H9 (cell line): Measurements from ENCODE around the gene PSKH1. TPM values are rescaled to one million over a fixed set of nuclear protein-coding genes. Genes with fewer than 3 reads are reported as not detected.

Source experiments
- DNase-seq: peaks from one replicate; pipeline ENCODE4 v3.0.0-alpha.2; 2017
- H2AFZ ChIP-seq: one replicate; pipeline ENCODE4 v1.6.1; 2013; ENCODE audit warnings: mild to moderate bottlenecking, low read length, control low read depth, moderate library complexity
- H2AK5ac ChIP-seq: 2 replicates; pipeline ENCODE4 v1.6.1; 2013; ENCODE audit warnings: low read length, control low read depth, mixed read lengths; ENCODE audit not compliant: insufficient read length
- H2BK120ac ChIP-seq: one replicate; pipeline ENCODE4 v1.6.1; 2013; ENCODE audit warnings: low read depth, mild to moderate bottlenecking, low read length, control low read depth, inconsistent platforms; ENCODE audit not compliant: poor library complexity, severe bottlenecking
- H2BK12ac ChIP-seq: 2 replicates; pipeline ENCODE4 v1.6.1; 2013; ENCODE audit warnings: low read length, control low read depth, mixed read lengths, low read depth; ENCODE audit not compliant: insufficient read length
- H2BK15ac ChIP-seq: 2 replicates; pipeline ENCODE4 v1.6.1; 2013; ENCODE audit warnings: low read depth, low read length, control low read depth
- H2BK20ac ChIP-seq: one replicate; pipeline ENCODE4 v1.6.1; 2013; ENCODE audit warnings: low read depth, mild to moderate bottlenecking, low read length, control low read depth, inconsistent platforms; ENCODE audit not compliant: poor library complexity, severe bottlenecking
- H2BK5ac ChIP-seq: 2 replicates; pipeline ENCODE4 v1.6.1; 2013; ENCODE audit warnings: low read length, control low read depth, mixed read lengths; ENCODE audit not compliant: insufficient read length
- H3K14ac ChIP-seq: 2 replicates; pipeline ENCODE4 v1.6.1; 2013; ENCODE audit warnings: low read length, control low read depth; ENCODE audit not compliant: insufficient read depth
- H3K18ac ChIP-seq: 2 replicates; pipeline ENCODE4 v1.6.1; 2013; ENCODE audit warnings: low read depth, mild to moderate bottlenecking, mixed read lengths, low read length, control low read depth; ENCODE audit not compliant: insufficient read length
- H3K23ac ChIP-seq: 2 replicates; pipeline ENCODE4 v1.6.1; 2013; ENCODE audit warnings: low read length, control low read depth, mixed read lengths, low read depth; ENCODE audit not compliant: insufficient read length
- H3K23me2 ChIP-seq: 2 replicates; pipeline ENCODE4 v1.6.1; 2013; ENCODE audit warnings: low read depth, mild to moderate bottlenecking, mixed read lengths, low read length, control low read depth; ENCODE audit not compliant: insufficient read length, poor library complexity, severe bottlenecking
- H3K27ac ChIP-seq: 2 replicates; pipeline ENCODE4 v1.5.1; 2013; ENCODE audit warnings: low read length, control low read depth, mixed read lengths, low read depth; ENCODE audit not compliant: insufficient read length
- H3K27me3 ChIP-seq: 2 replicates; pipeline ENCODE4 v1.6.1; 2013; ENCODE audit warnings: low read length, control low read depth, inconsistent platforms; ENCODE audit not compliant: insufficient read depth
- H3K4ac ChIP-seq: 2 replicates; pipeline ENCODE4 v1.6.1; 2013; ENCODE audit warnings: low read depth, mild to moderate bottlenecking, control low read depth, inconsistent platforms, low read length, moderate library complexity
- H3K4me1 ChIP-seq: 2 replicates; pipeline ENCODE4 v1.6.1; 2013; ENCODE audit warnings: low read length, control low read depth, inconsistent platforms; ENCODE audit not compliant: insufficient read depth
- H3K4me2 ChIP-seq: 2 replicates; pipeline ENCODE4 v1.6.1; 2013; ENCODE audit warnings: low read length, control low read depth, mixed read lengths; ENCODE audit not compliant: insufficient read length, insufficient read depth
- H3K56ac ChIP-seq: 2 replicates; pipeline ENCODE4 v1.6.1; 2013; ENCODE audit warnings: low read depth, mild to moderate bottlenecking, mixed read lengths, low read length, control low read depth; ENCODE audit not compliant: insufficient read length
- H3K79me1 ChIP-seq: 2 replicates; pipeline ENCODE4 v1.6.1; 2013; ENCODE audit warnings: low read depth, mild to moderate bottlenecking, moderate library complexity, low read length, control low read depth, inconsistent platforms; ENCODE audit not compliant: insufficient read depth, poor library complexity, severe bottlenecking
- H3K79me2 ChIP-seq: 2 replicates; pipeline ENCODE4 v1.6.1; 2013; ENCODE audit warnings: low read length, control low read depth, inconsistent platforms; ENCODE audit not compliant: insufficient read depth
- H3K9ac ChIP-seq: 2 replicates; pipeline ENCODE4 v1.6.1; 2013; ENCODE audit warnings: low read length, control low read depth, mixed read lengths; ENCODE audit not compliant: insufficient read length; ENCODE audit errors: extremely low read depth
- H3K9me3 ChIP-seq: one replicate; pipeline ENCODE4 v1.6.1; 2013; ENCODE audit warnings: low read depth, low read length, inconsistent platforms; ENCODE audit not compliant: control insufficient read depth
- H3T11ph ChIP-seq: one replicate; pipeline ENCODE4 v1.6.1; 2013; ENCODE audit warnings: mild to moderate bottlenecking, low read length, control low read depth, inconsistent platforms
- H4K20me1 ChIP-seq: one replicate; pipeline ENCODE4 v1.6.1; 2013; ENCODE audit not compliant: control insufficient read depth, insufficient read length, insufficient read depth
- H4K5ac ChIP-seq: 2 replicates; pipeline ENCODE4 v1.6.1; 2013; ENCODE audit warnings: low read depth, mild to moderate bottlenecking, mixed read lengths, low read length, control low read depth; ENCODE audit not compliant: insufficient read length
- H4K8ac ChIP-seq: replicated peaks from 2 replicates; pipeline ENCODE4 v1.6.1; 2013; ENCODE audit warnings: low read length, control low read depth, mixed read lengths, low read depth; ENCODE audit not compliant: insufficient read length
- H4K91ac ChIP-seq: 2 replicates; pipeline ENCODE4 v1.6.1; 2013; ENCODE audit warnings: low read depth, mild to moderate bottlenecking, moderate library complexity, mixed read lengths, low read length, control low read depth; ENCODE audit not compliant: insufficient read length
- H3K27ac Mint-ChIP-seq, 3 experiments: 2 replicates in 2 of 3; 3 replicates in 1 of 3; pipeline ENCODE4 v1.8.0; 2020 to 2021; ENCODE audit warnings: mixed read lengths in 3 of 3, mild to moderate bottlenecking in 1 of 3, moderate library complexity in 1 of 3
- H3K27me3 Mint-ChIP-seq: 2 replicates; pipeline ENCODE4 v1.8.0; 2021; ENCODE audit warnings: low read depth, mild to moderate bottlenecking, moderate library complexity, mixed read lengths
- H3K36me3 Mint-ChIP-seq, 3 experiments: 2 replicates in 2 of 3; 3 replicates in 1 of 3; pipeline ENCODE4 v1.8.0; 2020 to 2021; ENCODE audit warnings: low read depth in 3 of 3, mixed read lengths in 3 of 3; ENCODE audit not compliant: insufficient read depth in 1 of 3
- H3K4me1 Mint-ChIP-seq, 2 experiments: 2 replicates each; pipeline ENCODE4 v1.8.0; 2020; ENCODE audit warnings: mixed read lengths in 2 of 2
- H3K4me3 Mint-ChIP-seq, 2 experiments: 2 replicates in 1 of 2; 3 replicates in 1 of 2; pipeline ENCODE4 v1.8.0; 2020 to 2021; ENCODE audit warnings: mild to moderate bottlenecking in 2 of 2, mixed read lengths in 2 of 2, moderate library complexity in 1 of 2
- H3K9me3 Mint-ChIP-seq, 2 experiments: 2 replicates in 1 of 2; 3 replicates in 1 of 2; pipeline ENCODE4 v1.8.0; 2020; ENCODE audit warnings: mild to moderate bottlenecking in 2 of 2, mixed read lengths in 2 of 2, moderate library complexity in 1 of 2
- CTCF ChIP-seq: fragments of 200-600 bp; sonication (generic); conservative IDR thresholded peaks from 3 replicates; pipeline ENCODE4 v1.8.0; 2021; ENCODE audit warnings: antibody characterized with exemption, mild to moderate bottlenecking
- WGBS: extraction: QIAGEN DNeasy Blood & Tissue Kit; methylation state at CpG from one replicate; pipeline ENCODE4 v1.1.7; 2013; ENCODE audit warnings: missing lambda C conversion rate, low lambda C conversion rate, mixed read lengths; ENCODE audit not compliant: insufficient read length; ENCODE audit errors: extremely low coverage; 5-methylcytosine and 5-hydroxymethylcytosine counted together
- long read RNA-seq: library from polyadenylated mRNA; unstranded; transcript quantifications from one replicate; pipeline ENCODE4 v2.0.0, GENCODE V29; 2020
- total RNA-seq: library from RNA; stranded (reverse); gene quantifications from 2 replicates; pipeline ENCODE4 v1.2.1, GENCODE V29; 2021

The PSKH1 gene
- 28.6 and 29.1 TPM in 2 replicates for total RNA-seq
- long read RNA-seq, transcript PSKH1-202 (2 exons, 1,509 nt): major isoform, 11 of 16 reads
- long read RNA-seq, partial matches to known transcripts: 0 of 16 reads
- long read RNA-seq, other reads (novel, unspliced or antisense): 2 of 16 reads

- no peak within 1 kb of the TSS for H4K8ac ChIP-seq
- no peak within 1 kb of the TSS for H3K4ac ChIP-seq
- no peak within 1 kb of the TSS for H3T11ph ChIP-seq
- no peak within 1 kb of the TSS for H3K23ac ChIP-seq
- H3K27me3 Mint-ChIP-seq: no peaks in the 10 kb centered on the region
- no peaks in the 10 kb centered on the region for H3K9me3 Mint-ChIP-seq
- H3K4me3 Mint-ChIP-seq: peak within 1 kb of the TSS; percentile 95 to 98
- H2AK5ac ChIP-seq: no peak within 1 kb of the TSS
- no peak within 1 kb of the TSS for H2BK120ac ChIP-seq
- peak within 1 kb of the TSS; percentile 95 to 98 (median 96); a peak in 6 of 7 replicates for H3K27ac Mint-ChIP-seq
- no peaks in the 10 kb centered on the region for H4K20me1 ChIP-seq
- H3K79me2 ChIP-seq: peaks cover 8% of the 10 kb centered on the region; the same call in 1 of the 2 replicates
- H3K14ac ChIP-seq: peak within 1 kb of the TSS; percentile 86
- no peaks in the 10 kb centered on the region for H3K9me3 ChIP-seq
- peak; percentile 98 for DNase-seq
- H4K5ac ChIP-seq: no peak within 1 kb of the TSS
- H4K91ac ChIP-seq: peak within 1 kb of the TSS; percentile 11
- H2BK5ac ChIP-seq: no peak within 1 kb of the TSS
- no peaks in the 10 kb centered on the region for H3K27me3 ChIP-seq
- H3K27ac ChIP-seq: no peak within 1 kb of the TSS
- H3K4me2 ChIP-seq: peak within 1 kb of the TSS; percentile 75
- H3K36me3 Mint-ChIP-seq: no peaks in the 10 kb centered on the region
- no peak within 1 kb of the TSS for H2BK20ac ChIP-seq
- no peak within 1 kb of the TSS for H2BK15ac ChIP-seq
- H3K18ac ChIP-seq: peak within 1 kb of the TSS; percentile 59
- TF ChIP-seq CTCF: no peak
- no peak within 1 kb of the TSS for H2AFZ ChIP-seq
- H3K23me2 ChIP-seq: peaks cover 6% of the 10 kb centered on the region
- H3K79me1 ChIP-seq: peaks cover 7% of the 10 kb centered on the region
- peaks cover 15 to 16% of the 10 kb centered on the region in 2 experiments for H3K4me1 Mint-ChIP-seq
- H2BK12ac ChIP-seq: no peak within 1 kb of the TSS
- H3K56ac ChIP-seq: no peak within 1 kb of the TSS
- no peaks in the 10 kb centered on the region for H3K4me1 ChIP-seq
- WGBS: no CpG with 5 or more reads among the region's 90 CpGs
- peak within 1 kb of the TSS; percentile 89 for H3K9ac ChIP-seq
Observed at GRCh38 chr16:67892899-67893742, at the start of gene PSKH1. Gene PSKH1 (plus strand): TSS chr16:67893254. CDS start chr16:67908750, 15,496 bp downstream.
